ENCODE data around the gene B4GALT6. TPM values are rescaled to one million over a fixed set of nuclear protein-coding genes. Genes with fewer than 3 reads are reported as not detected.

Gene B4GALT6
- total and polyA plus RNA-seq, 2 of the 13 experiments (the other 11 are each of a cell fraction or from before 2014, with no cell fraction given), result 1.9 to 3.3 TPM

DNA sequence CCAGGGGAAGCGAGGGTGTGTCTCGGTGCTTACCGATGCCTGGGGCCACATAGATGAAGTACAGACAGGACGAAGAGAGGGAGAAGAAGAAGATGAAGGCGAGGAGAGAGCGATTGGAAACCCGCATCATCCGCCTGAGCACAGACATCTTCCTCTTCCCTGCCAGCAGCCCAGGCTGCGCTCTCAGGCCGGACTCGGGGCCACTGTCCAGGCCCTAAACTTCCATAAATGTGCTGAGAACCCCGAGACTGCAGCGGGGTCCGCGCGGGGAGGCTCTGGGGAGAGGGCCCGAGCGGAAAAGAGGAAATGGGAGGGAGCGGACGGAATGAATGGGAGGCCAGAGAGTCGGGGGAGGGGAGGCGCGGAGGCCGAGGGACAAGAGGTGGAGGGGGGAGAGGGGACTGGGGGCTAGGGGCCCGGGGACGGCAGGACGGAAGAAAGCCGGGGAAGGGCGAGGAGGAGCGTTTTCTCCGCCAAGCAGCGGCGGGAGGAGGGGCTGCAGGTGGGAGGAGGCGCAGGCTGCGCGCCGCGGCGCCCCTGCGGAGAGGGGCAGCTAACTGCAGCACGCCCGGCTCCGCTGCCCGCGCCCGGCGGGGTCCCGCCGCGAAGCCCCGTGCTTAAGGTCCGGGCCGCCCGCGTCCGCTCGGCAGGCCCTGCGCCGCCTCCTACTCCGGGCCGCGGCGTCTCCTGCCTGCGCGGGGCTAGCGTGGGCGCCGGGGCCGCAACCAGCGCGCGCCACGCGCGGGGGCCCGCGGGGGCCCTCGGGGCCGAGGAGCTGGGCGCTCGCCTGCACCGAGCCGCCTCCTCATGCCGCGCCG lies at the start of gene B4GALT6 (continued):
- TF ChIP-seq, protein P1, sequence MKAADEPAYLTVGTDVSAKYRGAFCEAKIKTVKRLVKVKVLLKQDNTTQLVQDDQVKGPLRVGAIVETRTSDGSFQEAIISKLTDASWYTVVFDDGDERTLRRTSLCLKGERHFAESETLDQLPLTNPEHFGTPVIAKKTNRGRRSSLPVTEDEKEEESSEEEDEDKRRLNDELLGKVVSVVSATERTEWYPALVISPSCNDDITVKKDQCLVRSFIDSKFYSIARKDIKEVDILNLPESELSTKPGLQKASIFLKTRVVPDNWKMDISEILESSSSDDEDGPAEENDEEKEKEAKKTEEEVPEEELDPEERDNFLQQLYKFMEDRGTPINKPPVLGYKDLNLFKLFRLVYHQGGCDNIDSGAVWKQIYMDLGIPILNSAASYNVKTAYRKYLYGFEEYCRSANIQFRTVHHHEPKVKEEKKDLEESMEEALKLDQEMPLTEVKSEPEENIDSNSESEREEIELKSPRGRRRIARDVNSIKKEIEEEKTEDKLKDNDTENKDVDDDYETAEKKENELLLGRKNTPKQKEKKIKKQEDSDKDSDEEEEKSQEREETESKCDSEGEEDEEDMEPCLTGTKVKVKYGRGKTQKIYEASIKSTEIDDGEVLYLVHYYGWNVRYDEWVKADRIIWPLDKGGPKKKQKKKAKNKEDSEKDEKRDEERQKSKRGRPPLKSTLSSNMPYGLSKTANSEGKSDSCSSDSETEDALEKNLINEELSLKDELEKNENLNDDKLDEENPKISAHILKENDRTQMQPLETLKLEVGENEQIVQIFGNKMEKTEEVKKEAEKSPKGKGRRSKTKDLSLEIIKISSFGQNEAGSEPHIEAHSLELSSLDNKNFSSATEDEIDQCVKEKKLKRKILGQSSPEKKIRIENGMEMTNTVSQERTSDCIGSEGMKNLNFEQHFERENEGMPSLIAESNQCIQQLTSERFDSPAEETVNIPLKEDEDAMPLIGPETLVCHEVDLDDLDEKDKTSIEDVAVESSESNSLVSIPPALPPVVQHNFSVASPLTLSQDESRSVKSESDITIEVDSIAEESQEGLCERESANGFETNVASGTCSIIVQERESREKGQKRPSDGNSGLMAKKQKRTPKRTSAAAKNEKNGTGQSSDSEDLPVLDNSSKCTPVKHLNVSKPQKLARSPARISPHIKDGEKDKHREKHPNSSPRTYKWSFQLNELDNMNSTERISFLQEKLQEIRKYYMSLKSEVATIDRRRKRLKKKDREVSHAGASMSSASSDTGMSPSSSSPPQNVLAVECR (CRISPR knock-in tag; IDR thresholded peaks at IDR 0.05; ENCODE audit: borderline replicate concordance), result 0 out of 2 replicates have a peak, but pooled peaks have one; percentile 28
- TF ChIP-seq ZNF263 (CRISPR knock-in tag; IDR thresholded peaks at IDR 0.05) (peak; percentile 65), JUNB (CRISPR knock-in tag; IDR thresholded peaks at IDR 0.05; ENCODE audit: borderline replicate concordance) (no peak), POLR2A (IDR thresholded peaks at IDR 0.05; ENCODE audit: insufficient read depth in 1 of 2, low read depth in 2 of 2, low read length in 2 of 2) (0 out of 4 replicates have a peak, but pooled peaks of 1 of the 2 experiments have one; percentile 3), ZNF24 (IDR thresholded peaks at IDR 0.05) (no peak), MLX (CRISPR knock-in tag; IDR thresholded peaks at IDR 0.05) (no peak), ZNF7 (CRISPR knock-in tag; IDR thresholded peaks at IDR 0.05) (no peak), POGK (CRISPR knock-in tag; conservative IDR thresholded peaks at IDR 0.05) (0 out of 2 replicates have a peak, but pooled peaks have one; percentile 25), HIVEP1 (CRISPR knock-in tag; IDR thresholded peaks at IDR 0.05) (no peak), ZFP37 (CRISPR knock-in tag; IDR thresholded peaks at IDR 0.05; ENCODE audit: borderline replicate concordance) (no peak), SATB2 (CRISPR knock-in tag; IDR thresholded peaks at IDR 0.05) (no peak), ZNF598 (CRISPR knock-in tag; IDR thresholded peaks at IDR 0.05; ENCODE audit: borderline replicate concordance) (no peak), ZNF691 (CRISPR knock-in tag; IDR thresholded peaks at IDR 0.05; ENCODE audit: borderline replicate concordance, low read depth) (no peak)
- TF ChIP-seq, protein P2, sequence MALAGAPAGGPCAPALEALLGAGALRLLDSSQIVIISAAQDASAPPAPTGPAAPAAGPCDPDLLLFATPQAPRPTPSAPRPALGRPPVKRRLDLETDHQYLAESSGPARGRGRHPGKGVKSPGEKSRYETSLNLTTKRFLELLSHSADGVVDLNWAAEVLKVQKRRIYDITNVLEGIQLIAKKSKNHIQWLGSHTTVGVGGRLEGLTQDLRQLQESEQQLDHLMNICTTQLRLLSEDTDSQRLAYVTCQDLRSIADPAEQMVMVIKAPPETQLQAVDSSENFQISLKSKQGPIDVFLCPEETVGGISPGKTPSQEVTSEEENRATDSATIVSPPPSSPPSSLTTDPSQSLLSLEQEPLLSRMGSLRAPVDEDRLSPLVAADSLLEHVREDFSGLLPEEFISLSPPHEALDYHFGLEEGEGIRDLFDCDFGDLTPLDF (CRISPR knock-in tag; IDR thresholded peaks at IDR 0.05), result no peak
- TF ChIP-seq, protein P3, sequence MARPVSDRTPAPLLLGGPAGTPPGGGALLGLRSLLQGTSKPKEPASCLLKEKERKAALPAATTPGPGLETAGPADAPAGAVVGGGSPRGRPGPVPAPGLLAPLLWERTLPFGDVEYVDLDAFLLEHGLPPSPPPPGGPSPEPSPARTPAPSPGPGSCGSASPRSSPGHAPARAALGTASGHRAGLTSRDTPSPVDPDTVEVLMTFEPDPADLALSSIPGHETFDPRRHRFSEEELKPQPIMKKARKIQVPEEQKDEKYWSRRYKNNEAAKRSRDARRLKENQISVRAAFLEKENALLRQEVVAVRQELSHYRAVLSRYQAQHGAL (CRISPR knock-in tag; IDR thresholded peaks at IDR 0.05; ENCODE audit: not compliant biosample characterization), result no peak

All from HepG2 (cell line).